Activated T-cell treated with anti-CD3 and anti-CD28 coated beads for 24 hours (primary cell): ENCODE data around the gene CHAC1.
"Not testable (repeated sequence)": the region's sequence is repeated elsewhere in the genome, so short reads cannot be mapped to it uniquely, and the experiment has no call there.

Experiments
- DNase-seq: peaks from one replicate; pipeline ENCODE4 v3.0.0-alpha.2; 2020; ENCODE audit warnings: low read depth

CHAC1 gene

DNA sequence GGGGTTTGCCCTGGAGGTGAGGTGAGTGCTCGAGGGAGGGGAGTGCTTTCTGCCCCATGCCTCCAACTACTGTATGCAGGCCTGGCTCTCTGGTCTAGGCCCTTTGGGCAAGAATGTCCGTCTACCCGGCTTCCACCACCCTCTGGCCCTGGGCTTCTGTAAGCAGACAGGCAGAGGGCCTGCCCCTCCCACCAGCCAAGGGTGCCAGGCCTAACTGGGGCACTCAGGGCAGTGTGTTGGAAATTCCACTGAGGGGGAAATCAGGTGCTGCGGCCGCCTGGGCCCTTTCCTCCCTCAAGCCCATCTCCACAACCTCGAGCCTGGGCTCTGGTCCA, 14.8 kb upstream of the CHAC1 start:
- no peak for DNase-seq

DNA sequence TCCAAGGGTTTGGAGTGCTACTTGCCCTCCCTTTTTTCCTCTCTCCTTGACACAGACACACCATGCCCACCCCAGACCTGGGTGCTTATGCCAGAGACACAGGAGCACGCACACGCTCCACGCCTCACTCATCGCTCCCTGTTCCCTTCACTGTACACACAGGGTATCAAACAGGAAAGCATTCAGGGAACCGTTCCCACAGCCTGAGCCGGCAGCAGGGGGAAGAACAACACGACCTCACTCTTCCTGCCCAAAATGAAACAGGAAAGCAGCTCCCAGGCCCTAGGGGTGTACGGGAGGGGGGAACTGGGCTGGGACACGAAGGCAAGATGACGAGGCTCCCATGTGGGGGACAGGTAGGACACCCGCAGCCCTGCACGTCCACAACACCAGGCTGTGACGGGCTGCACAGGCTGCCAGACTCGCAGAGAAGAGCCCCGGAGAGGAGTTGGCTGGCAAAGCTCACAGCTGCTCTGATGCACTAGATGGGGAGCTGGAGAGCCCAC, 12.9 kb upstream of the CHAC1 start:
- no peak for DNase-seq

DNA sequence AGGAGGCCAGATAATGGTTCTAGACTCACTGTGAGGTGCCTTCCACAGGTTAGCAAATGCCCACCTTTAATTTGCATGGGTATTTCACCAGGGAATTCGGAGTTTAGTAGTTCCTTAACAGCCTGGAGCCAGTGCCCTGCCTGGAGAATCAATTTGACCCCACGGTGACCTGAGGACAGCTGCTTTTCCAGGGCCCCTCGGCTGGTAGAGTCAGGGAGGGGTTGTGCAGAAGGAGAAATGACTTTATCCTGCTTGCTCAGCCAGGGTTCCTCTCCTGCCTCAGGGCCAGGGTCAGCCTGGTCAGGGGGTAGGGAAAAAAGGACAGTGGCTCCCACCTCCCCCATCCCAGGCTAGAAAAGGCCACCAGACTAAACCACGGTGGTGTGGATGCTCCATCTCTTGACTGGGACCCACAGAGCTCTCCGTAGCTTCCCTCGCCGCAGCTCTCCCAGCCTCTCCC, 12.2 kb upstream of the CHAC1 start:
- DNase-seq: no peak

DNA sequence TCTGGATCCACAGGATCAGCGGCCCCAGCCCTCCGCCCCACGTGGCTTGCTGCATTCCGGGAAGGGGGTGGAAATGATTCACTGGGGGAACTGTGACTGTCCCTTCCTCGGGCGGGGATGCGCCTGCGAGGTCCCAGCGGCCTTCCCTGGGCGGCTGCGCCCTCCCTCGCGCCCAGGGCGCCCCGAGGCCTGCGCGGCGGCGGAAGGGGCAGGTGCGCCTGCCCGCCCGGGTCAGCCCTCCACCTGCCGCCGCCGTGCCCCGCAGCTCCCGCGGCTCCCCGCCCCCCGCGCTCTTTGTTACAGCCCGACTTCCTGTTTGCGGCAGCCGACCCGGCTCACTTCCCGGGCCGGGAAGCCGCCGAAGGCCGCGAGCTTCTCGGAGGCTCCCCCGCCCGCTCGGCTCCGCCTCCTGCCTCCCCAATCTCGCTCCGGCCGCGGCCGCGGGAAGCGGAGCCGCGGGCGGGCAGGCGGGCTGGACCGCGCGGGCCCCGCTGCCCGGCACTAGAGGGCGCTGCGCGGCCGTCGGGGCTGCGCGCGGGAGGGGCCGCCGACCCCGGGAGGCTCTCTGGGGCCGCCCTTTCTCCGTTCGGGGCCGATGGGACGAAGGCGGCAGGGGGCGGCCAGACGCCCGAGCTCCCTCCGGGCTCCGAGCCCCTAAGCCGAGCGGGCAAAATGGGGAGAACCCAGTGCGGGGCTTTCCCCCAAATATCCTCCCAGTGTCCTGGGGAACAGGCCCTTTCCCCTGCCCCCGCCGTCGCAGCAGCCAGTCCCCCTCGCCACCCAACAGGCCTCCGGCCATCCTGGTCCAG, 11.5 kb upstream of the CHAC1 start:
- DNase-seq: peak; percentile 49

DNA sequence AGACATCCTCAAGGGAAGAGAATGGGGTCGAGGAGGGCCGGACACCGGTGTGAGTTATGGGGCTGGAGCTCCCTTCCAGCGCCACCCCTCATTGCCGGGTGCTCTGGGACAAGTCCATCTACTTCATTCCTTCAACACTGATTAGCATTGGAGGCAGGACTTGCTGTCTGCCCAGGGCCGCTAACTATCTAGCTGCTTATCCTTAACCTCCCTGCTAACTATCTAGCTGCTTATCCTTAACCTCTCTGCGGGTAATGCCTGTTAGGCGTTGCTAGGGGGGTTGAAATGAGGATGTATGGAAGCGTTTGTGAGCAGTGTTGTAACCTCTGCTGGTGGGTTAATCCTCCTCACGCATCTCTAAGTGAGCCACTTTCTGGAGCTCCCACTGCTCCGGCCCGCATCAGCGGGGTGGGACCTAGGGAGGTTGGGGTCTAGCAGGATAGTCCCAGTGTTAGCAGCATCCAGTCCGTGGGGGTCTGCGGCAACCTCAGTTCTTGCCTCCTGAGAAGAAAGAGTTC, 10.9 kb upstream of the CHAC1 start:
- DNase-seq: no peak

DNA sequence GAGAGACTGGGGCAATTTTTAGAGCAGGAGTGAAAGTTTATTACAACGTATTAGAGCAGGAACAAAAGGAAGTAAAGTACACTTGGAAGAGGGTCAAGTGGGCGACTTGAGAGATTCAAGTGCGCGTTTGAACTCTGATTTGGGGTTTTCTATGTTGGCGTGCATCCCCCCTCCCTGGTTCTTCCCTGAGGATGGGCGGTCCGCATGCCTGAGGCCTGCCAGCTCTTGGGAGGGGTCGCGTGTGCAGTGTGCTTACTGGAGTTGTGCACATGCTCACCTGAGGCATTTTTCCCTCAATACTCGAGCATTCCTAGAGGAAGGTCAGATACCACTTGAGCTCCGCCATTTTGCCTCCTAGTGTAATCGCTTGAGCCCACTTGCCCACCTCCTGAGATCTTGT, 10.4 kb upstream of the CHAC1 start:
- no peak for DNase-seq

DNA sequence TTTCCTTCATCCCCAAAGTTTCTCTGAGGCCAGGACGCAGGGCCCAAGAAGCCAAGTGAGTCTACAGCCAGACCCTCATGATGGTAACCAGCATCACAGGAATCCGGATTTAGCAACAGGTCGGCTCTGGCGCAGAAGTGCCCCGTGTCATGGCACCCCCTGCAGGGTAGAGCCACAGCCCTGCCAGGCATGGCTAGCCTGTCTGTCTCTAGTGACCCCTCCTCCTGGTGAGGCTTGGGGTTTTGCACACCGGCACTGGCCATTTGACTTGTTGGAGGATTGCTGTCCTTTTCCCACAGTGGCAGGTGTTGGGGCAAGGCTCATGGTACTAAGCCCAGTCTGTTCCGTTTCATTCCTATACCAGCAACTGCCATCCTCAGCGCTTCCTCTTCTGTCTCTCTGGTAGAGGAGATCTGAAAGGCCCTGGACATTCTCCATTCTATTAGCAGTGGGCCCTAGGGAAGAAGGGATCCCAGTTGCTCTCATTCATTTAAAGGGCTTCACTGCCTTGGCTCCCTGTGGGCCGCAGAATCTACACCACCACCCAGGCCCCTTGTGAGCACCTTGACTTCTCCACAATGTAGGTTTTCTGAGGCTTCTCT, 9.4 kb upstream of the CHAC1 start:
- no peak for DNase-seq

DNA sequence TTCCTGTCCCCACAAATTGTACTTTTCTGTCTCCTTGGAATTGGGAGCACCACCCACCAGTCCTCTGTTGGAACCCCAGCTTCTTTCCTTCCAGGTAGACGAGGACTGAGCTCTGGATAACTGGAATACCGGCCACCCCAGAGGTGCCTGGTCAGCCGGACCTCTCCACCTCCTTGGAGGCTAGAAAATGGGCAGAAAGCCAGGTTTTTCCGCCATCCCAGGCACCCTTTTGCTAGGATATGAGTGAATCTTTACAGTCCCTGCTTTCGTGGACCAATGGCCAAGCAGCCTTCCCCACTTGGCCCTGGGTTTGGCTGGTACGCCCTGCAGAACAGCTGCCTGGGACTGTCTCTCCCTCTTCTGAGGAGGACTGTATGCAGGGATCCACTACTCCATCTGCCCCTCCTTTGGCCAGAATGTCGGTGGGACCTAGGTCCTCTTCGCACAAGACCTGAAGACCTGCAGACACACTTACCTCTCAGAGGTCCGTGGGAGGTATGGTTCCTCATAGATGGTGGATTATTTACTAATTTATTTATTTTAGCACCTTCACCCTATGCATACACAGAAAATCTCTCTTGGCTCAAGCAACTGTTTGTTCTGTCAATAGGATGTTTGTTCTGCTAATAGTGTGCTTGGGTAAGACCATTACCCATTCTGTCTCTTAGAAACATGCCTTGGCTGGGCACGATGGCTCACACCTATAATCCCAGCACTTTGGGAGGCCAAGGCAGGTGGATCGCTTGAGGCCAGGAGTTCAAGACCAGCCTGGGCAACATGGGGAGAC, 8.6 kb upstream of the CHAC1 start:
- no peak for DNase-seq

DNA sequence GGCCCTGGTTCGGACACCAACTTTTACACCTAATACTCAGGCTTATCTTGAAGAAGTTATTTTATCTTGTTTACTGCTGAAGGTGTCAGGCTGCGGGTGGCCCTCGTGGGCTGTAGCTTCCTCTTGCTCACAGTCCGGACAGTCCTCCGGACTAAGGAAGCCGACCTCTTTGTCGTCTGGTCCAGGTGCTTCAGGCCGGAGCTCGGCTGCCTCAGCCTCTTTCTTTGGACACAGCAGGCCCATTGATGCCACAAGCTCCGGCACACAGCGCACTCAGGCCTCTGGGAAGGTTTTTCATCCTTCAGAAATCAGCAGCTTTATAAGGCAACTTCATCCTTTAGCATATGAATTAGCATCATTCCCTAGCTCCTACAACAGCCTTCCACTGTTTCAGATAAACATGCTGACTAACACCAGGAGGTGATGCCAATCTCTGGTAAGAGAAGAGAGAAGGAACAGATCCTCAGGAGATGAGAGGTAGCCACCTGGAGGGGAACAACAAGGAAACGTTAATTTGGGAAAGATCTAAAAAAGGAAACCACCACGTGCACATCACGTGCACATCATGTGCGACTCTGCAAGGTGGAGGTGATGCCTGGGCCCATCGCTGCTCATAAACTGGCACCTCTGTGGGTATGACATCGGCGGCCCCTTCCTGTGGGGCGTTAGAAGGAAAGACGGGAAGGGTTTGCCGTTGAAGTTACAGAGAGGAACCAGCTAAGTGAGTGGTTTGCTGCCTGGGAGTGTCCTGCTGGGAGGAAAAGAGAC, 4.4 kb upstream of the CHAC1 start:
- no peak for DNase-seq

DNA sequence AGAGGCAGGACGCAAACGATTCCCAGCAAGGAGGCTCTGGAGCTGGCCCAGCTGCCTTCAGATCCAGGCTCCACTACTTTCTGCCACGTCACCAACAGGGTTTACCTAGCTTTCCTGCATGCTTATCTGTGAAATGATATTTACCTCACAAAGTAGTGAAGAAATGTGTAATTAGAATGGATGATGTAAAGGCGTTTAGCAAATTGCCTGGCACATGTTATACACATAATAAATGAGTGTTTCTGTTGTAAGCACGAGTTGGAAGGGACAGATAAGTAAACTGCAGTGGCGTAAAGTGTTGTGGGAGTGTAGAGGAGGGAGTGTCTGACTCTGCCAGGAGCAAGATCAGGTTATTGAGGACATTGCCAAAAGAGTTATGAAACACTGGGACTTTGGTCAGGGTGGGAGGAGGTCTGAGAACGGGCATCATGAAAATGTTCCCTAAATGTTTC, 3.5 kb upstream of the CHAC1 start:
- no peak for DNase-seq

DNA sequence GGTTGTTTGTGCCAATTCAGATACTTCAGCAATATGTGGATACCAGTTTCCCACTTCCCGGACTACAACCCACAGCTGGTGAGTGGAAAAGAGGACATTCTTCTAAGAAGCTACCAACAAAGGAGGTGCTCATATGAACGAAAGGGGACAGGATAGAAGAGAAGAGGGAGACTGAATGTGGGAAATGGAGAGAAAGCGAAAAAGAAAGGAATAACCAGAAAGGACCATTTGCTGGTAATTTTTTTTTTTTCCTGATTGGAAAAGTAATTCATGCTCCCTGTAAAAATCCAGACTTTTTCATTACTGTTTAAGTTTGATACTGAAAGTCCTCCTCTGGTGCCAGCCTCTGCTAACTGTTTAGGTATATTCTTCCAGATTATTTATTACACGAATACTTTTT, 1.5 kb upstream of the CHAC1 start:
- no peak for DNase-seq

DNA sequence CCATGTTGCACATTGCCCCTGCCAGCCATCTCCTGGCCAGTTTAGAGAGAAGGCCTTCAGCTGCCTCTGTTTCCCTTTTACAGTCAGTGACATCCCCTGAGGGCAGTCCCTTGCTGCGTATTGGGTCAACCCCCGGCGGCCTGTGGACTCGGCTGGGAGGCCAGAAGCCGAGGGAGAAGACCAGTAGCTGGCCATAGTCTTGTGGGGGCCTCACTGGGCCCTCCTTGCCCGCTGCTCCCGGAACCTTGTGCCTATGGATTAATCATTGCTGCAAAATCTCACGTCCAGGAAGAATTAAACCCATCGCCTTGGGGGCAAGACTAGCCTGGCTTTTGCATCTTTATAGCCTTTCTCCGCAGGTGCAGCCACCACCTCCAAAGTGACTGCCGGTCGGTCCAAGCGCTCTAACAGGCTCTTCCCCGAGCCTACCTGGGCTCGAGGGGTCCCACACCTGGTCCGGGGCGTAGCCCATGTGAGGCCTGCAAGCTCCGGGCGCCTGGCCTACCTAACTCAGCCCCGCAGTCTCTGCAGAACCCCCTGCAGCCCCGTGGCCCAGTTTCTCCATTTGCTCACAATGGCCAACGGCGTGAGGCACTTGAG, 870 bp upstream of the CHAC1 start:
- DNase-seq: no peak

DNA sequence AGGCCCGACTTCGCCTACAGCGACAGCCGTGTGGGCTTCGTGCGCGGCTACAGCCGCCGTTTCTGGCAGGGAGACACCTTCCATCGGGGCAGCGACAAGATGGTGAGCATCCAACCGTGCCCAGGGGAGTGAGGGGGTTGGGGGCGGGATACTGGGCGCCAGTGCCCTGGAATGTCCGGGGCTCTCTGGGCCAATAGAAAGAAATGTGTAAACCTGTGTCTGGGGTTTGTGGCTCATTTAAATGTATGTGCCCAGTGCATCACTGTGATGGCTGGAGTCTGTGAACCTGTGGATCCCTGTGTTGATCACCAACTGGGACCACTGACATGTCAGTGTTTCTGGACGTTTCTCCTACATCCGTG, 423 bp downstream of the CHAC1 start:
- DNase-seq: no peak

DNA sequence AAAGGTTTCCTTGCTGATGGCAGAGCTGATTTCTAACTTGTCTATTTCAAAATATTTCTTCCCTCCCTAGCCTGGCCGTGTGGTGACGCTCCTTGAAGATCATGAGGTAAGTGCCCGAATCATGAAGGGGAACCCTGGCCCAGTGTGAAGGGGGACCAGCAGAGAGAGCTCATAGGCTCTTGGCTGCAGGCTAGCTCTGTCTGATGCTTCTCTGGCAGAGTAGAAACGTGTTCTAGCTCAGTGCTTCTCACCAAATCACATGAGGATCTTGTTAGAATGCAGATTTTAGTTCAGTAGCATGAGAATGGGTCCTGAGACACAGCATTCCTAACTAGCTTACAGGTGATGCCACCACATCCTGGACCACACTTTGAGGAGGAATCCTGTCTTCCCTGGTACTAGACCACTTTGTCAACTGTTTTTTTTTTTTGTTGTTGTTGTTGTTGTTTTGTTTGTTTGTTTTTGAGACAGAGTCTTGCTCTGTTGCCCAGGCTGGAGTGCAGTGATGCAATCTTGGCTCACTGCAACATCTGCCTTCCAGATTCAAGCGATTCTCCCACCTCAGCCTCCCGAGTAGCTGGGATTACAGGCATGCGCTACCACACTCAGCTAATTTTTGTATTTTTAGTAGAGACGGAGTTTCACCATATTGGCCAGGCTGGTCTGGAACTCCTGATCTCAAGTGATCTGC, 1.0 kb downstream of the CHAC1 start:
- not testable (repeated sequence) for DNase-seq

DNA sequence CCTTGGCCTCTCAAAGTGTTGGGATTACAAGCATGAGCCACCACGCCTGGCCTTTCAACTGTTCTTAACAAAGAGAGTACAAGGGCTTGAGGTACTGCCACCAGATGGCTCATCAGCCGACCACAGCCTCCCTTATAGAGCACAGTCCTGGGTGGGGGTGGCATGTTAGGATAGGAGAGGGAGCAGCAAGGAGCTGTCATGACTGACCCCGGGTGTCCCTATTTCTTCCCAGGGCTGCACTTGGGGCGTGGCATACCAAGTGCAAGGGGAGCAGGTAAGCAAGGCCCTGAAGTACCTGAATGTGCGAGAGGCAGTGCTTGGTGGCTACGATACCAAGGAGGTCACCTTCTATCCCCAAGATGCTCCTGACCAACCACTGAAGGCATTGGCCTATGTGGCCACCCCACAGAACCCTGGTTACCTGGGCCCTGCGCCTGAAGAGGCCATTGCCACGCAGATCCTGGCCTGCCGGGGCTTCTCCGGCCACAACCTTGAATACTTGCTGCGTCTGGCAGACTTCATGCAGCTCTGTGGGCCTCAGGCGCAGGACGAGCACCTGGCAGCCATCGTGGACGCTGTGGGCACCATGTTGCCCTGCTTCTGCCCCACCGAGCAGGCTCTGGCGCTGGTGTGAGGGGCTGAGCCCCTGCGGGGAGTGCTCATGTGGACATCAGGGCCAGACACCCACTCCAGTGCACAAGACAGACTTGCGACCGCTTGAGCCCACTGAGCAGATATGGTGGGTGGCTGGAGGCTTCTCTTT, 2.1 kb downstream of the CHAC1 start:
- no peak for DNase-seq

DNA sequence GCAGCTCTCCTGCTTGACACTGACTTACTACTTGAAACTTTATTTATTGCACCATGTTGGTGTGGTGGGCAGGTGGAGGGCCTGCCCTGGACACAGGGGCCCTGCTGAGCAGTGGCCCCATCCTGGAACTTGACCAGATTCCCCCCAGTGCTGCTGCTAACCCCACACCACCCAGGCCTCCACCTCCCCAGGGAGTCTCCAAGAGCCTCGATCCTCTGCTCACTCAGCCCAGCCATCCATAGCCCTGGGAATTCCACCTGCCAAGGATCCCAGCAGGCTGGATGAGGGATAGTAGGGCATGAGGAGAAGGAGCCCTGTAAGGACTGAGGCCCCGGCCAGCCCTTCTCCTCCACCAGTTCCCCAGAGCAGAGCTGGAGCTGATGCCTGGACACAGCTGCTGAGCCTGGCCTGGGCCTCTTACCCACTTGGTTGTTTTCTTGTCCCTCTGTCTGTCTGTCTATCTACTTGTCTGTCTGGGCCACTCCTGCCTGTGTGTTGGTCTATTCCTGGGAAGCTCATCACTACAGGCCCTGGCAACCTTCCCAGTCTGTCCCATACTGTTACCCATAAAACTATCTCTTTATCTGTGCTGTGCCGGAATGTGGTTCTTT, 2.8 kb downstream of the CHAC1 start:
- no peak for DNase-seq

DNA sequence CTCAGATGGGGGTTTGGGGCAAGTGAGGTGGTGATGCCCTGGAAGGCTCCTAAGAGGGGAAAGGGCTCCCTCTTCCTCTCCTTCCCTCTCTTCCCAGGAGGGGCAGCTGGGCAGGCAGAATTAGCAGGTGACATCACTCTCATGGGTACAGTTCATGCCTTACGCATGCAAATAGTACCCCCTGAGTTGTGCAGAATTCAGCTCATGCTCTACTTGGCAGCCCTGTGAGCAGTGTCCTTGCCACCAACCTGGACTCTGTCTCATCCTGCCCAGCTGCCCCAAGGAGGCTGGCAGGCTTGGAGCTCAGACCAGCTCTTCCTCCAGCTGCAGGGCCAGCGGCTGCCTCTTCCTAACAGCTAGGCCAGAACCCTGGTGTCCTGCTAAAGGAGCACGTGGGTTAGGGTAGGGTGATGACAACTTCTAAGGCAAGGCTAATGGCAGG, 3.3 kb downstream of the CHAC1 start:
- DNase-seq: no peak

DNA sequence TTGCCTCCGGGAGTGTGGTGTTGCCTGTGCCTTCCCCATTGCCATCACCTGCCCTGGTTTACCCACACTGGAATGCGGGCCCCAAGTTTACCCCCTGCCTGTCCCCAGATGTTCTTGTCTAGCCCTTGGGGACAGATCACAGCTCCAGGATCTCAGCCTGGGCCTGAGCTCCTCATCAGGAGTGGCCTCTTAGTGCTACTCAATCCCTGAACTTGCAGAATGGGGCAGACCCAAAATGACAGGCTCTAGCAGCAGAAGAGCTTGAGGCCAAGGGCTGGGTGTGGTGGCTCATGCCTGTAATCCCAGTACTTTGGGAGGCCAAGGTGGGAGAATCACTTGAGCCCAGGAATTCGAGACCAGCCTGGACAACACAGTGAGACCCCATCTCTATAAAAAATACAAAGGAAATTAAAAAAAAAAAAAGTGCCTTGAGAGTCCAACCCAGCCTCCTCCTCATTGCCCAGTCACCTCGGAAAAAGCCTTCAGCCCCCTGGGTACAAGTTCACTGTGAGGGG, 3.8 kb downstream of the CHAC1 start:
- no peak for DNase-seq

DNA sequence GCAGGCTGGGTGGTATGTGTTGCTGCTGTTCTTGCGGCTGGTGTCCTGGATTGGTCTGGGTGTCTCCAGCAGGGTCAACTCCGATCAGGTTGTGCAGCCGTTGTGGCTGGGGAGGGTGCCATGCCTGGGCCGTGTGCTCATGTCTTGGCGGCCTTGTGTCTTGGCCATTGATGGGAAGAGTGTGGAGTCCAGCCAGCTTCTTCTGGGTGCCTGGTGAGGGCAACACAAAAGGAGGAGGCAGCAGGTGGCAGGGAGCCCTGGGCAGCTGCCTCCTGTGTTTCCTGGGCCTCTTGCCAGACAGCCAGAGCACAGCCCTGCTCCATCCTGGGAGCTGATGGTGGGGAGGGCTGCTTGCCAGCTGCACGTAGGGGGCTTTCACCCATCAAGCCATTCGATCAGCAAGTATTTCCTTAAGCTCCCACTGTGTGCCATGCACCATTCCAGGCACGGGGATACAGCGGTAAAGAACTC, 4.3 kb downstream of the CHAC1 start:
- DNase-seq: no peak
